ENCODE data around the gene AADACL2.
"Not testable (repeated sequence)": the region's sequence is repeated elsewhere in the genome, so short reads cannot be mapped to it uniquely, and the experiment has no call there.

The AADACL2 gene, protein sequence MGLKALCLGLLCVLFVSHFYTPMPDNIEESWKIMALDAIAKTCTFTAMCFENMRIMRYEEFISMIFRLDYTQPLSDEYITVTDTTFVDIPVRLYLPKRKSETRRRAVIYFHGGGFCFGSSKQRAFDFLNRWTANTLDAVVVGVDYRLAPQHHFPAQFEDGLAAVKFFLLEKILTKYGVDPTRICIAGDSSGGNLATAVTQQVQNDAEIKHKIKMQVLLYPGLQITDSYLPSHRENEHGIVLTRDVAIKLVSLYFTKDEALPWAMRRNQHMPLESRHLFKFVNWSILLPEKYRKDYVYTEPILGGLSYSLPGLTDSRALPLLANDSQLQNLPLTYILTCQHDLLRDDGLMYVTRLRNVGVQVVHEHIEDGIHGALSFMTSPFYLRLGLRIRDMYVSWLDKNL

DNA sequence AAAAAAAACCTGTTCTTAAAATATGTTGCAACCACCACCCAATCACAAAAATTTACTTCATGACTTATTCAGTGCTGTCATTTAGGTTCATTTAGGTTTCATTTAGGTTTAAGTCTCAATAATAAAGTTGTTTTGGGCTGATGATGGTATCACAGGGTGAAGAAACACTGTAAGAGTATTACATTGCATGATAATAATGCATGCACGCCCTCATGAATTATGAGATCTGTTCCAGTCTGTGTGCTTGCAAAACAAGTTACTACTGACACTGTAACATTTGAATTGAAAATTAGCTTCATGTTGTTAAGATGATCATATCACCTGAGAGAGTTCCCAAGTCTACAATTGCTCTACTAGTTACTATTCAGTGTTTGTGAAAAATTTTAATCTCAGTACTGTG lies at the start of gene AADACL2:
AADACL2 (plus strand) TSS at position 315 of the 400 bp plus-strand sequence. CDS start 109 bp downstream, outside the sequence.
- no peak for DNase-seq (ENCODE audit: low read depth)

DNA sequence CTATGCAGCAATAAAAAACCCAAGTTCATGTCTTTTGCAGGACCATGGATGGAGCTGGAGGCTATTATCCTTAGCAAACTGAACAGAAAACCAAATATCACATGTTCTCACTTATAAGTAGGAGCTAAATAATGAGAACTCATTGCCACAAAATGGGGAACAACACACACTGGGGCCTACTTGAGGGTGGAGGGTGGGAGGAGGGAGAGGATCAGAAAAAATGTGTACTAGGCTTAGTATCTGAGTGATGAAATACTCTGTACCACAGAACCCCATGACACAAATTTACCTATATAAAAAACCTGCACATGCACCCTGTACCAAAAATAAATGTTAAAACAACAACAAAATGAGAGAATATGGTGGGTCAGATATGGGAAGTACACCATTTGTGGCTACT lies 49.6 kb upstream of the AADACL2 start:
- DNase-seq (ENCODE audit: low read depth), result no peak

DNA sequence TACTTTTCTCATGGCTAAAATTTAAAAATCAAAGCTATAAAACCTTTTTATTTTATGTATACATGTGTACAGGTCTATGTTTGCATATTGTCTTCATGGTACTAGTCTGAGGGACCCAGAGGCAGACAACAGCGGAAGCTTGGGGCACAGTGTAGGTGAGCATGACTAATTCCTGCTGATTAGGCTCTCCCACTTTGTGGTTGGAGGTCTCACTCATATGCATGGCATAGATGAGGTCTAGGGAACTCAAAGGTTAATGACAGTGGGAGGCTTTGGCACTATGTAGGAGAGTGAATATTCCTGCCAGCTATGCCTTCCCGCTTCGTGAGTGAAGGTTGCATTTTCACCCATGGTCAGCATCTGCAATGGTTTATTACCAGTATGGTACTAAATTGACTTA lies 47.5 kb upstream of the AADACL2 start:
- no peak for DNase-seq (ENCODE audit: low read depth)

DNA sequence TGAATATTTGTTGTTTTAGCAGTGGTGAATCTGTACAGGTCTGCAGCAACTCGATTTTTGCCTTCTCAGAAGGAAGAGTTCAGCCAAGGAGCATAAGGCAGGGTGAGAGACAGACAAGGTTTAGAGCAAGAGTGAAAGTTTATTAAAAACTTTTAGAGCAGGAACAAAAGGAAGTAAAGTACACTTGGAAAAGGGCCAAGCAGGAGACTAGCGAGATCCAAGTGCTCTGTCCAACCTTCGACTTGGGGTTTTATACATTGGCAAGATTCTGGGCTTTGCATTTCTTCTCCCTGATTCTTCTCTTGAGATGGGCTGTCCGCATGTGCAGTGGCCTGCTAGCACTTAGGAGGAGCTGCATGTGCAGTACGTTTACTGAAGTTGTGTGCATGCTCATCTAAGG lies 46.7 kb upstream of the AADACL2 start:
- DNase-seq (ENCODE audit: low read depth), result no peak

DNA sequence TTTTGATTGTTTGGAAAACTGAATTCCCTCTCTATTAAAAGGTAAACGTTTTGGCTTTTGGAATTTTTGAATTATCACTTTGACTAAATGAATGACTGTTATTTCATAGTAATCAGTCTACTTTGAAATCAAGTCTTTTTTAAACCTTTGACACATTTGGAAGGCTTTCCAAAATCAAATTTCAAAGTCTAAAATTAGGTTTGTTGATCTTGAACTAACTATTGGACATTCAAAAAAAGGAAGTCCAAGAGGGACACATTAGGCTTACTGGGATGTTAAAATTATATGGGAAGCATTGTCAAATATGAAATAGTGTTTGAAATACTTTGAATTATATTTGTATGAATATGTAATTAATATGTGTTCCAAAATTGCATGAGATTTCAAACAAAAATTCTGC lies 45.2 kb upstream of the AADACL2 start:
- DNase-seq (ENCODE audit: low read depth), result no peak

DNA sequence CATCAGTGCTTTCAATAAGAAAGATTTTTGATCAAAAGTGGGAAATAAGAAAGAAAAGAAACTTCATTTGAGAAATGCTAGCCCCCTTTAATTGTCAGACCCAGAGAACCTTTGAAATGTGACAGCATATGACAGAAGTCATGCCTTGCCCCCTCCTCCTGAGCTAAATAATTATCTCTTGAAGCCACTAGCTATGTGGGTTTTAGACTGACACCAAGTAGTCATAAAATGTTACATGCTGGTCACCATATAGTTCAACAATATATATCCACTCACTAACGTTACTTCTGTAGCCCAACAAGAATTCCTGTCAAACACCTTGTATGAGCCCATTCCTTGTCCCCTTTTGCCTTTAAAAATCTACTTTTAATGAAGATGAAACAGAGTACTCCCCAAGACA lies 43.1 kb upstream of the AADACL2 start:
- DNase-seq (ENCODE audit: low read depth), result no peak

DNA sequence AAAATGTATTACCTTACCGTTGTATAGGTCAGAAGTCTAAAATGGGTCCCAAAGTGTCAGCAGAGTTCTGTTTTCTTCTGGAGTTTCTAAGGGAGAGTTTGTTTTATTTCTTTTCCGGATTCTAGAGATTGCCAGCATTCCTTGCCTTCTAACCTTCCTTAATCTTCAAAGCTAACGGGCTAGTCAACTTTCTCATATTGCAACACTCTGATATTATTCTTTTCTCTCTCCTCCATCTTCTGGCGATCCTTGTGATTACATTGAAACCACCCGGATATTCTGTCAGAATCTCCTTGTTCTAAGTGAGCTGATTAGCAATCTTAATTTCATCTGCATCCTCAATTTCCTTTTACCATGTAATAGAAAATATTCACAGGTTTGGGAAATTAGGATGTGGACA lies 36.2 kb upstream of the AADACL2 start:
- DNase-seq (ENCODE audit: low read depth), result no peak

DNA sequence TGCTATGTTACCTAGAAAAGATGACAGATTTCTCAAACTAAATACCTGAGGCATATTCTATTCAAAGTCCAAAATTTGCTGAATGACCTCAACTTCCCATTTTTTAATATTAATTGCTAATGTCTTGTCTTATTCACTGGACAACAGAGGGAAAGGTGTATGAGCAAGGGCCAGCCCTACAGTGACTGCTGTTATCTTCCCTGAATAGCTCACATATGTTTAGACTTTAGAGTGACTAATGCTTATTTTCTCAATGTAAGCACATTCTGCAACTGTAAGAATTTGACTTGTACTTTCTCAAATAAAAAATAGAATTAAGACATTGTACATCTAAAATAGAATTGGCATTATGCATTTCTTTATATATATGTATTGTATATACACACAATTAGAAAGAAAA lies 26.5 kb upstream of the AADACL2 start:
- DNase-seq (ENCODE audit: low read depth), result no peak

DNA sequence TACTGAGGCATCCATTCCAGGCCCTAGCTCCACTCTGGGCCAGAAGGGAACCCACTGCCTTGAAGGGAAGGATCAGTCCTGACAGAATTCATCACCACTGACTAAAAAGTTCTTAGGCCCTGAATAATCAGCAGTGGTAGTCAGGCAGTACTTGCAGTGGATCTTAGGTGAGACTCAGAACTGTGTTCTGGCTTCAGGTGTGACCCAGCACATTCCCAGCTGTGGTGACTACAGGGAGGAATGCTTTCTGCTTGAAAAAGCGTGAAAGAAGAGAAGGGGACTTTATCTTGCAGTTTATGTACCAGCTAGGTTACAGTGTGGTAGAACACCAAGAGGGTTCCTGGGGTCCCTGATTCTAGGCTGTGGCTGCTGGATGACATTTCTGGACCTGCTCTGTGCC lies 24.9 kb upstream of the AADACL2 start:
- no peak for DNase-seq (ENCODE audit: low read depth)

DNA sequence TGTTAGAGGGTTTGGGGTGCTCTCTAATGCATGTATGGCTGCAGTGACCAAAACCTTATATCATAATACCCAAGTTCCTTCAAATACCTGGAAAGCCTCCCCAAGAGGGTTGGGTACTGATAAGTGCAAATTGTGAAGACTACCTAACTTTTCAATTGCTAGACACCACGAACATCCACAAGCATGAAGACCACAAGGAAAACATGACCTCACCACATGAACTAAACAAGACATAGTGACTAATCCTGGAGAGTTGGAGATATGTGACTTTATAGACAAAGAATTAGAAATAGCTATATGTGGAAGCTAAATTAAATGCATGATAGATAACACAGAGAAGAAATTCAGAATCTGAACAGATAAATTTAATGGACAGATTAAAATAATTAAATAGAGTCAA lies 23.9 kb upstream of the AADACL2 start:
- DNase-seq (ENCODE audit: low read depth), result no peak

DNA sequence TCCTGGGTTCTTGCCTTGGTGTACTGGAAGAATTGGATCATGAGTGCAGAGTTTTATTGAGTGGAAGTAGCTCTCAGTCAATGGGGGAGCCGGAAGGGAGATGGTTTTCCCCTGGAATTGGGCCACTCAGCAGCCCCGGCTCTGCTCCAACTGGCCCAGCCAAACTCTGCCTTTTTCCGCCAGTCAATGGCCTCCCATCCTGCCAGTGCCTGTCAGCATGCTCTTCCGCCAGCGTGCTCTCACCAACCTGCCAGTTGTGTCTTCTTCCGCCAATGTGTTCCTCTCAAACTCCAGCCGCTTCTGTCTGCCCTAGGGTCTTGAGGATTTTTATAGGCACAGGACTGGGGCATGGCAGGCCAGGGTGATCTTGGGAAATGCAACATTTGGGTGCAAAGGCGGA lies 12.4 kb upstream of the AADACL2 start:
- no peak for DNase-seq (ENCODE audit: low read depth)

DNA sequence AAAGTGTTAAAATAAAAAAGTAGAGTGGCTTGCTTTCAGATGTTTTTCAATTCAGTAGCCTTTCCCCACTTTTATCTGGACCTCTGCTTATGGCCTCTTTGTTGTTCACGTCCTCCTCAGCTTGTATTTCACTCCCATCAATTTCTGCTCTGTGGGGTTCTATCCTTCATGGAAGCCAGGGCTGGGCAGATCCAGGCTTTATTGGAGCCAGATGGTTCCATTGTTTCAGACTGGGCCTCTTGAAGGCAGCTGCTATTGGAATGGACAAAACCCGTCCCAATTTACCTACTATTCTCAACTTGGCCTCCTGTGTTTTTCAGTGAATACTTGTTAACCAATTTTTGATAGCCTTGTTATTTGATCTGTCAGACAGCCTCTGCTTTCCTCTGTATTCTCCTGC lies 10.9 kb upstream of the AADACL2 start:
- DNase-seq (ENCODE audit: low read depth), result no peak

DNA sequence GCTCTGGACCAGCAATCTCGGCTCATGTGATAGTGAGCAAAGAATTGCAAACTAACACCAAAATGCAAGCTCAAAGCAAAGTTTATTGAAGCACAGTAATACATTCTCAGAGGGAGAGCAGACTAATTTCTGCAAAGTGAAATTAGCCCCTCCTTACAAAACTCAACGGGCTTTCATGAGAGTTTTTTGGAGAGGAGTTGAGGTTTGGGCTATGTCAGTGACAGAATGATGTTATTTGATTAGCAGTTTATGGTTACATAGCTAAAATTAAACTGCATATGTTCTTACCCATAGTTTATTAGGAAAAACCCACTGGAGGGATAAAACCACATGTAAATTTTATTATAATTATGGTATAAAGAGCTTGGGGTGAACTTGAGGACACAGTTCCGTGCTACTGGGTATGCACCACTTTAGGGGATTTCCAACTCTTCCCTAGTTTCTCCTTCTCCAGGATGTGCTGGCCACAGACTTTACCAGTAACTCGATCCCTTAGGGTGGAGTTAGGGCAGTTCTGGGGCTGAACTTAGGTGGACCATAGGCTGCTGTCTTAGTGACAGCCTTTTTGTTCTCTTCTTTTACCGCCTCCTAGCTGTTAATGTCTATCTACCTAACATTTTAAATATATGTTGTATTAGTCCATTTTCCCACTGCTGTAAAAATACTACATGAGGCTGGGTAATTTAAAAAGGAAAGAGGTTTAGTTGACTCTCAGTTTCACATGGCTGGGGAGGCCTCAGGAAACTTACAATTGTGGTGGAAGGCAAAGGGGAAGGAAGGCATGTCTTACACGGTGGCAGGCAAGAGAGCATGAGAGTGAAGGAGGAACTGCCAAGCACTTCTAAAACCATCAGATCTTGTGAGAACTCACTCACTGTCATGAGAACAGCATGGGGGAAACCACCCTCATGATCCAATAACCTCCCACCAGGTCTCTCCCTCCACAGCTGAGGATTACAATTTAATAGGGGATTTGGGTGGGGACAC lies 8.9 kb upstream of the AADACL2 start:
- no peak for DNase-seq (ENCODE audit: low read depth)

DNA sequence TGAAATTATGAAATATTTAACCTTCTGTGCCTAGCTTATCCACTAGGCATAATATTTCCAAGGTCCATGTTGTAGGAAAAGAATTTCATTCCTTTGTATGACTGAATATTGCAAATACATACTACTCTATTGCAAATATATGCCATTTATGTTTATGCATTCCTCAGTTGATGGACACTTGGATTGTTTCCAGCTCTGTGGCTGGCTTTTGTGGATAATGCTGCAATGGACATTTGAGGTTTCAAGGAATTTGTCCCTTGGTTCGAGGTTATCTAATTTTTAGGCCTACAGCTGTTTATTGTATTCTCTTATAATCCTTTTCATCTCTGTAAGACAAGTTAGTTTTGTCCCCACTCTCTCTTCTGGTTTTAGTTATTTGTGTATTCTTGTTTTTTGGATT lies 7.7 kb upstream of the AADACL2 start:
- DNase-seq (ENCODE audit: low read depth), result no peak

DNA sequence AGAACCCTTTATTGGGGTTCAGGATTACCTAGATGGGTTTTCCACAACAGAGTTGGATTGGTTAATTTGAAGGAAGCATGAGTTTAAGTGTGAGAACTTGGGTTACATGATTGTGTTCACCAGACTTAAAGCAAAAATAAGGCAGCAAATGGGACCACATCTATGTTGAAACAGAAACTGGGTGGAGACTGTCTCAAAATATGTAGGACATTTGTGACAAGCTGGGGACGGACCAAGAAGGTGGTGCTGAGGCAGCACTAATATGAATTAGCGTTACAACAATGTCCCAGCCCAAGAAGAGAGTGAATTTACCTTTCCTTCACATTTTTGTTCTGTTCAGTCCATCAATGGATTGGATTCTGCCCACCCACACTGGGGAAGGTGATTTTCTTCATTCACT lies 866 bp upstream of the AADACL2 start:
- DNase-seq (ENCODE audit: low read depth), result no peak

DNA sequence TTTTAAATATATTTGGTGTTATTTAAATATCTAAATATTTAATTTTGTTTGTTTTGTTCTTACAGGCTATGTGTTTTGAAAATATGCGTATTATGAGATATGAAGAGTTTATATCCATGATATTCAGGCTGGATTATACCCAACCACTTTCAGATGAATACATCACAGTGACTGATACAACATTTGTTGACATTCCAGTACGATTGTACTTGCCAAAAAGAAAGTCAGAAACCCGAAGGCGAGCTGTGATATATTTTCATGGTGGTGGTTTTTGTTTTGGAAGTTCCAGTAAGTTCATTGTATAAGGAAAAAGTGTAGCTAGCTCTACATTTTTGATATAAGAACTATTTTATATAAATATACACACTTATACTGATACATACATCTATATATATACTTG lies 6.9 kb downstream of the AADACL2 start:
- no peak for DNase-seq (ENCODE audit: low read depth)

DNA sequence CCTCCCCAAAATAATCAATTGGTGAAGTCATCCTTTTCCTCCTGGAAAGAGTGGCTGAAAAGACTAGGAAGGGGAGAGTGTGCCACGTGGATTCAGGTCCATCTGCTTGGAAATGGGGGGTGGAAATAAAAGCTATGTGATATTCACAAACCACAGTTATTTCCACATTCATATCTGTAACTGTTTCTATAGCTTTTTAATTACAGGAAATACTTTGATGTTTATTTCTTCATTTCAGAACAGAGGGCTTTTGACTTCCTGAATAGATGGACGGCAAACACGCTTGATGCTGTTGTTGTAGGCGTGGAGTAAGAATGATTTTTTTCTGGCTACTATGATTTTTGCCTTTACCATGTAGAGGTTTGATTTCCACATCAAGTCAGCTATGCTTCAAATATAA lies 10.1 kb downstream of the AADACL2 start:
- no peak for DNase-seq (ENCODE audit: low read depth)

DNA sequence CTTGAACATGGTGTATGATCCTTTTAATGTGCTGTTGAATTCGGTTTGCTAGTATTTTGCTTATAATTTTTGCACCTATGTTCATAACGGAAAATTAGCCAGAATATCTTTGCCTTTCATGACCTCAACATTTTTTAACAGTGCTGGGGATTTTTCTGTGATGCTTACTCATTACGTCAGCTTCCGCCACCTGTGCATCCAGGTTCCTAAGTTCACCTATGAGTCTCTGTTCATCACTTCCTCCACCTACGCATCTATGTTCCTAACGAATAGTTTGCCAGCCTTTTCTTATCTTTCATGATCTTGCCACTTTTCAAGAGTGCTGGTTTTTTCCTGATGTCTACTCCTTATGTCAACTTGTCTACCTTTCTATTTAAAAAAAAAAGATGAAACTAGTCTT lies 16.5 kb downstream of the AADACL2 start:
- DNase-seq (ENCODE audit: low read depth), result no peak

DNA sequence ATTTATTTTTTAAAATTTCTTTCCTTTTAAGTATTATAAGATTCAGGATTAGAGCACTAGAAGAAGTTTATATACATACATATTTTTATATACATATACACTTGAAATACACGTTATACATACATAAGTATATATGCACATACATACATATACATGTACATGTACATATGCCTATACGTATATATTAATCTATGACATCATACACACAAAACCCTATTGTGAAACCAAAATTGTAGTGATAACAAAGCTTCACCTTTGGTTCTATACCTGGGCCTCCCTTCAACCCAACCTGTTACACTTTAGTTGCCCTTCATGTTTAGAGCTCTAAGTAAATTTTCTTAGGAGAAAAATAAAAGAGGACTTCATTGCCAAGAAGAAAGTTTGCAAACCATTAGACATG lies 17.0 kb downstream of the AADACL2 start:
- DNase-seq (ENCODE audit: low read depth), result no peak

DNA sequence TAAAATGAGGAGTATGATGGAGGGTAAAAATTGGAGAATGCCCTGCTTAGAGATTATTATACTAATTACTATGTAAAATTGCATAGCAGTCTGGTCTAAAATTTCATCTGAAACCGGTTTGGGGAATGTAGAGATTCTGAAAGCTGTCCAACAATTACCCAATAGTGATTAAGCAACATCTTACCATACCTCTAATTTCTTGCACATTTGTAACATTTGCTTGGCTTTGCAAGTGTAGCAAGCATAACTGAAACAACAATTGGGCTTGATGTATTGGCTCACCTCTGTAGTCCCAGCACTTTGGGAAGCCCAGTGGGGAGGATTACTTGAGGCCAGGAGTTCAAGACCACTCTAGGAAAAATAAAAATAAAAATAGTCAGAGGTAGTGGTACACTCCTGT lies 17.4 kb downstream of the AADACL2 start:
- no peak for DNase-seq (ENCODE audit: low read depth)

DNA sequence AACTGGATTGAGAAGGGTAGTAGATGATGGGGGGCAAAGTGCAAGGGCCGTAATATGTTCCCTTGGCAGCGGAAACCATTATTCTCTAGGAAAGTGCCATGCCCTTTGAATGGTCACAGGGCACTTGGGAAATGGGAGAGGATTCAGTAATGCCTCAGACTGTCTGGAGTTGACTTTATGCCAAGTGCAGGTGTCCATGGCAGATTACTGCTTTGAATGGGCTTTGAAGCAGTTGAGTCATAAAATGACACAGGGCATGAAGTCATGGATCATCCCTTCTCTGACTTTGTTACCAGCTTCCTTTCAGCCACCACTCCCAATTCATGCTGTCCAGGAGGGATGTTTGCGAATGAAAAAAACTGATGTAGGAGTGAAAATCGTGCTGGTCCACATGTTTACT lies 20.1 kb downstream of the AADACL2 start:
- no peak for DNase-seq (ENCODE audit: low read depth)

DNA sequence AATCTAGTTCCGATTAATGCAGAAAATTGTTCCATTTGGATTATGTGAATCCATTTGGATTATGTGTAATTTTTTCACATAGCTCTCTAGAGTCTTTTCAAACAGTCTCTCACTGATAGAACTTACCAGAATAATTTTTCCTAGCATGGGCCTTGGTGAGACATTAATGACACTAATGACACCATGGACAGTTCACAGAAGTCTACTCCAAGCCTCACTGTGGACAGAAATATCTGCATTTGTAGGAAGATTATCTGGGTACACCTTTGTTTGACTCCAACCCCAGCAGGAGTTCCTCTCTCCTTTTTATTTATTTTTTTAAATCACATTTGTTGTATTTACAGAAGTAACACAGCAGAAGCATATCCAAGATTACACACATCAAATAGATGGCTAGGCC lies 27.9 kb downstream of the AADACL2 start:
- DNase-seq (ENCODE audit: low read depth), result no peak

DNA sequence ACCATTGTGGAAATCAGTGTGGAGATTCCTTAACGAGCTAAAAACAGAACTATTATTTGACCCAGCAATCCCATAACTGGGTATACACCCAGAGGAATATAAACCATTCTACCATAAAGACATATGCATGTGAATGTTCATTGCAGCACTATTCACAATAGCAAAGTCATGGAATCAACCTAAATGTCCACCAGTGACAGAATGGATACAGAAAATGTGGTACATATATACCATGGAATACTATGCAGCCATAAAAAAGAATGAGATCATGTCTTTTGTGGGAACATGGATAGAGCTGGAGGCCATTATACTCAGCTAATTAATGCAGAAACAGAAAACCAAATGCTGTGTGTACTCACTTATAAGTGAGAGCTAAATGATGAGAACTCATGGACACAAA lies 31.0 kb downstream of the AADACL2 start:
- DNase-seq (ENCODE audit: low read depth), result not testable (repeated sequence)

Measured in CMK (cell line).